Measurements from ENCODE around the gene ZDHHC12. TPM values are rescaled to one million over a fixed set of nuclear protein-coding genes. Genes with fewer than 3 reads are reported as not detected.
"Not testable (repeated sequence)": the region's sequence is repeated elsewhere in the genome, so short reads cannot be mapped to it uniquely, and the experiment has no call there.

ZDHHC12 gene
- total RNA-seq, 1 donor from 2014 or later, result 119 TPM

DNA sequence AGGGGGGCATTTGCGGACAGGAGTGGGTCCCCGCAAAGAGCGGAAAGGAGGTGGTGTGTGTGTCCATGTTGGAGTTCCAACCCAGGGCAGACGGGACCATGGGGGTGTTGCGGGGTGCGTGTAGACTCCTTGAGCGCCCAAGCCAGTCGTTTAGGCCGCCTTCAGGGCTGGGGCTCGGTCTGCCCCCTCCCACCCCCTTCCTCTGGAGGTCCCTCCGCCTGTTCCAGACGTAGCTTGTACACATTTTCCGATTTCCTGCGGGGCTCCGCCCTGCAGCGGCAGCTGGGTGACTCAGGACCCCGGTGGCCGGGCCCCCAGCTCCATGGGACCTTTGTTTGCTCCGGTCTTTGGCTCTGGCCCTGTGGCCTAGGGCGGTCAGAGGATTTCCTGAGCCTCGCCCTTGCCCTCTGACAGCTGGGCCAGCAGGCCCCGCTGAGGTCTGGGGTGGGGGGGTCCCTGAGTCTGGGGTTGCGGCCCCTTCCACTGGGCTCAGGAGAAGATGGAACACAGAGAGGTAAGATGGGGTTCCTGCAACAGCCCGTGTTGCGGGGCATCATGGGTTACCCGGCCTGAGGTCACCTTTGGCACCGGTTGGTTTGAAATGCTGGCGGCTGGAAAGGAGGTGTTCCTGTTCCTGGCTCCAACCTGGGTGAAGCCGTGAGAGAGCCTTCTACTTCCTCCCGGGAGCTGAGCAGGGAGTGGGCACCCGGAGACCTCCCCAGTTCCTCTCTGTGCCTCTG, 20.1 kb downstream of the ZDHHC12 start:
- TF ChIP-seq, protein P1, sequence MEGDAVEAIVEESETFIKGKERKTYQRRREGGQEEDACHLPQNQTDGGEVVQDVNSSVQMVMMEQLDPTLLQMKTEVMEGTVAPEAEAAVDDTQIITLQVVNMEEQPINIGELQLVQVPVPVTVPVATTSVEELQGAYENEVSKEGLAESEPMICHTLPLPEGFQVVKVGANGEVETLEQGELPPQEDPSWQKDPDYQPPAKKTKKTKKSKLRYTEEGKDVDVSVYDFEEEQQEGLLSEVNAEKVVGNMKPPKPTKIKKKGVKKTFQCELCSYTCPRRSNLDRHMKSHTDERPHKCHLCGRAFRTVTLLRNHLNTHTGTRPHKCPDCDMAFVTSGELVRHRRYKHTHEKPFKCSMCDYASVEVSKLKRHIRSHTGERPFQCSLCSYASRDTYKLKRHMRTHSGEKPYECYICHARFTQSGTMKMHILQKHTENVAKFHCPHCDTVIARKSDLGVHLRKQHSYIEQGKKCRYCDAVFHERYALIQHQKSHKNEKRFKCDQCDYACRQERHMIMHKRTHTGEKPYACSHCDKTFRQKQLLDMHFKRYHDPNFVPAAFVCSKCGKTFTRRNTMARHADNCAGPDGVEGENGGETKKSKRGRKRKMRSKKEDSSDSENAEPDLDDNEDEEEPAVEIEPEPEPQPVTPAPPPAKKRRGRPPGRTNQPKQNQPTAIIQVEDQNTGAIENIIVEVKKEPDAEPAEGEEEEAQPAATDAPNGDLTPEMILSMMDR (conservative IDR thresholded peaks at IDR 0.05; ENCODE audit: low read depth, low read length), result no peak
- peak overlapping the region; percentile 79 for H3K4me3 ChIP-seq (ENCODE audit: low read depth, low read length)
- DNase-seq (ENCODE audit: low read depth), result no peak

DNA sequence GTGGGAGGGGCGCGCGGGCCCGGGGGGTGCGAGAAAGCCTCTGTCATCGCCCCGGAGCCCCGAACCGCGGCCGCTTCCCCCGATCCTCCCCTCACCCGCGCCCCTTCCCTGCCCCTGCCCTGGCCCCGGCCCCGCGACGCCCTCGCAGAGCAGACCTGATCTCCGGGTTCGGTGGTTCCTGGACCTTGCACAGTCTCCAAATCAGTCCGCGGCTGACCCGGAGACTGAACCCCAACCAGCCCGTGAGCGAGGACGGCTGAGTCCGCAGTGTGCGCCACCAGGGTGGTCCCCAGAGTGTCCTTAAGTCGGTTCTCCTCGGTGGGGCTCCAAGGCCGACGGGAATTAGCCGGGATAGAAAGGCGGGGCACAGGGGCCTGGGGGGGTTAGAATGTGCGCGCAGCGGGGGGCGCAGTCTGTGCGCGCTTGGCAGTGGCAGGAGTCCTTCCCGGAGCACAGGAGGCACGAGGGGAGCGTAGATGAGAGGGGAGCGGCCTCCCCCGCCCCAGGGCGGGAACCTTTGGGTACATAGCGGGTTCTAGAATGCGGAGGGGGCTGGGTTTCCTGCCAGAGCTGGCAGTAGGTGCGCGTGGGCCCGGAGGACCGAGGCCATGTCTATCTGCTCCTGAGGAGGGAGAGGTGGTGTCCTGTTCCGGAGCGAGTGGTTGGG, 20.8 kb downstream of the ZDHHC12 start:
- TF ChIP-seq, protein P1 (conservative IDR thresholded peaks at IDR 0.05; ENCODE audit: low read depth, low read length), result no peak
- DNase-seq (ENCODE audit: low read depth), result no peak
- H3K4me3 ChIP-seq (ENCODE audit: low read depth, low read length), result peak overlapping the region; percentile 79

DNA sequence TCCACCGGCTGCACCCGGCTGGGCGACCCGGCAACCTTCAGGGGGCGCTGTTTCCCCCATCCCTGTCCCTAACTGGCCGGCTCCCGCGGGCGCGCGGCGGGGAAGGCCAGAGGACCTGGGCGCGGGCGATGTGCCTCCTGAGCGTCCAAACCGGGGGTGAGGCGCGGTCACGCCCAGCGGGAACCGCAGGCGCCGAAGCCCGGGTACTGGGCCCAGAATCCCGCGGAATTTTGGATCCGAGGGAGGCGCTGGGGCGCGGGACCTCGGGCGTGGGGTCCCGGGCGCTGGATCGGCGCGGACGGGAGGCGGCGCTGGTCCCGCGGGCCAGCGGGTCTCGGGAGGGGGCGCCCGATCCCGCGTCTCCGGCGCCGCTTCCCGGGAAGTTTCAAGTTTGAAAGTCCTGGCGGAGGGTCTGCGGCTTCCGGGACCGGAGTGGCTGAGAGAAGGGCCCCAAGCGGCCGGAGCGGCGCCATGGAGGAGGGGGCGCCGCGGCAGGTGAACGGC, 21.4 kb downstream of the ZDHHC12 start, which contains the start of gene PKN3:
Gene PKN3, plus strand, starts transcription at position 59 of the 504 bp plus-strand sequence. Its CDS starts 413 bp downstream, at position 472.
- TF ChIP-seq, protein P1 (conservative IDR thresholded peaks at IDR 0.05; ENCODE audit: low read depth, low read length), result peak; percentile 72
- peak within 1 kb of the TSS; percentile 79 for H3K4me3 ChIP-seq (ENCODE audit: low read depth, low read length)
- DNase-seq (ENCODE audit: low read depth), result no peak

DNA sequence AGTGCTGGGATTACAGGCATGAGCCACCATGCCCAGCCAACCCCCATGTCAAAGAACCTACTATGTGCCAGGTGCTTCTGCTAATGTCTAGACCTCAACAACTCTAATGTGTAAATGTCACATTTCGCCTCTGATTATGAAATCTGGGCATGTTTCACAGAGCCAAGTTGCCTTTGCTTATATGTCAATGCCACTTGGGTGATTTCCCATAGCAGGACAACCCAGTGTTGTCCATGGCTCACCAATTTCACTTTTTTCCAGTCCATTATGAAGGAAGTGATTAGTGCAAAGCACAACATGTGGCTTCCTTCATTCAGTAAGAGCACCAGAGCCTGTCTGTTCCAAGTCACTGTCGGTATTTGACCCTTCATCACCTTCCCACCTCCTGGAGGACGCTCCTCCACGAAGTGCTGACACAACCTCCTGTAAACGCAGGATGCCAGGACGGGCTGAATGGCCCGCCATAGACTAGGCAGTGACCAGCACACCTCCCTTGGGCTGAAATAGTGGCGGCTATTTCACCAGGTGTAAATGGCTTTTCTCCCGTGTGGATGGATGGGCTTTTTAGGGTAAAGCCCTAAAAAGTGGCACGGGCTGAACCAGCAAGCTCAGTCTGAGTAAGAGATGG, 22.6 kb downstream of the ZDHHC12 start:
- TF ChIP-seq, protein P1 (conservative IDR thresholded peaks at IDR 0.05; ENCODE audit: low read depth, low read length), result no peak
- DNase-seq (ENCODE audit: low read depth), result no peak
- H3K4me3 ChIP-seq (ENCODE audit: low read depth, low read length), result no peak overlapping the region

DNA sequence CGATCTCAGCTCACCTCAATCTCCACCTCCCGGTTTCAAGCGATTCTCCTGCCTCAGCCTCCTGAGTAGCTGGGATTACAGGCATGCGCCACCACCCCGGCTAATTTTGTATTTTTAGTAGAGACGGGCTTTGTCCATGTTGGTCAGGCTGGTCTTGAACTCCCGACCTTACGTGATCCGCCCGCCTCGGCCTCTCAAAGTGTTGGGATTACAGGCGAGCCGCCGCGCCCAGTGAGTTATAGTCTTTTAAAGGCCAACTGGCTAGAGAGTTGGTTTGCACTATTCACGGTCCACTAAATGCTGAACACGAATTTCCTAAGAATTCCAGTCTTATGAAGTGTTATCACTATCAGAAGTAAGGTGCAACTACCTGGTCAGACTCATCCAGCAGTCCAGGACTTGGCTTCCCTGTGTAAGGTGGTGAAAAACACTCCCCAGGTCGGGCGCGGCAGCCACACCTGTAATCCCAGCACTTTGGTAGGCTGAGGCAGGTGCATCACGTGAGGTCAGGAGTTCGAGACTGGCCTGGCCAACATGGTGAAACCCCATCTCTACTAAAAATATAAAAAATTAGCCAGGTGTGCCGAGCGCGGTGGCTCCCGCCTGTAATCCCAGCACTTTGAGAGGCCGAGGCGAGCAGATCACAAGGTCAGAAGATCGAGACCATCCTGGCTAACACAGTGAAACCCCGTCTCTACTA, 24.7 kb downstream of the ZDHHC12 start:
- not testable (repeated sequence) for DNase-seq (ENCODE audit: low read depth); H3K4me3 ChIP-seq (ENCODE audit: low read depth, low read length)

DNA sequence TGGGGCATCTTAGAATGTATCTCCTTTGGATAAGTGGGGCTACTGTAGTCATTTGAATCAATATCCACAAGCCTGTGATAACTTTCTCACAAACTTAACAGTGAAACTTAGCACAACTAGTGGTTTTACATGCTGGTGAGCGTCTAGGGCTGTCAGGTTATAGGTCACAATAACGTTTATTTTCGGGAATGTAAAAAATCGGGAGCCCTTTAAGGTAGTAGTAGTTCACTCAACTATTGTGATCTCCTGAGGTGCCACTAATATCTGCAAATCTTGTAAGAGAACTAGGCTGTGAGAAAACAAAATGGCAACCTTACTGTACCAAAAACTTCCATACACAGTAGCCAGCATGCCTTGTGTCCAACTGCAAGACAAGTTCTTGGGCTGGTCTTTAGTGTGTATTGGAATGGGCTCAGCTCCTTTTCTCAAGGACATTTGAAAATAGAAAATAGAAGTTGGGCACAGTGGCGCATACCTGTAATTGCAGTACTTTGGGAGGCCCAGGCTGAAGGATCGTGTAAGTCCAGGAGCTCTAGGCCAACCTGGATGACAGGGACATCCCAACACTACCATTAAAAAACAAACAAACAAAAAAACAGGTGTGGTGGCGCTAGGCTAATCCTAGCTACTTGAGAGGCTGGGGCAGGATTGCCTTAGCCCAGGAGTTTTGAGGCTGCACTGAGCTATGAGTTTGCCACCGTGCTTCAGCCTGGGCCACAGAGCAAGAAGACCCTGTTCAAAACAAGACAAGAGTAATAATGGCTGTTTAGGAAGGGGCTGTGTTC, 26.8 kb downstream of the ZDHHC12 start:
- TF ChIP-seq, protein P1 (conservative IDR thresholded peaks at IDR 0.05; ENCODE audit: low read depth, low read length), result no peak
- no peak overlapping the region for H3K4me3 ChIP-seq (ENCODE audit: low read depth, low read length)
- no peak for DNase-seq (ENCODE audit: low read depth)
